SHP77 treated with DMSO at 0.1 percent for 48 hours (cell line): ENCODE measurements around the gene DIAPH3.

Source experiments
- DNase-seq: peaks from one replicate; lab custom pipeline; 2025; lab: John Stamatoyannopoulos, UW

DIAPH3 gene

DNA sequence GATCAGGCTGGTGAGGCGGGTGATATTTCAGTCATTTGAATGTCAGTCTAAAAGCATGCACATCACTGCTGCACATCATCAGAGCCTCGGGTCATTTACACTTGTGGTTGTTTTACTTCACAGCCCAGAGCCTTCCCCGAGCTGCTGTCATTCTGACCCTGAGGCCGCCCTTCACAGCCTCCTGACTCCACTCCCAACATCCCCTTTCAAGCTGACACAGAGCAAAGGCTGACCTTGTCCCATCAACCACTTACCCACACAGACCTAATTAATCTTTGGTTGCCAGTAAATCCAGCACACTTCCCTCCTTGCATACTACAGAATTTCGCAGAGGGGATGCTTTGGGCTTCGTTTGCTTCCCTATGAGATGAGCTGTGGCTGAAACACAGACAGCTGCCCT is 528.1 kb downstream of the DIAPH3 start:
- no peak for DNase-seq

DNA sequence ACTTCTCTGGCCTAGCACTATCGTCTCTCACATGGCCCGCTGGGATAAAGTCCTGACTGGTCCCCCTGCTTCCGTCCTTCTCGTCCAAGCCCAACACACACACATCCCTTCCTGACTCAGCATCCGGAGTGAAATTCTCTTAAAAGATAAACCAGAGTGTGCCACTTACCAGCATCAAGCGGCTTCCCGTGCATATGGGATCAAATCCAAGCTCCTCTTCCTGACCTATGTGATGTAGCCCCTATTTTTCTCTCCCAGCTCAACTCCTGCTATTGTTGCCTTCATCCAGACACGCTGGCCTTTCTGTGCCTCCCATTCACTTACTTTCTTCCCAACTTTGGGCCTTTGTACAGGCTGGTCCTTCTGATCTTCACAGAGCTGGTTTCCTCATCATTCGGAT is 530.4 kb downstream of the DIAPH3 start:
- no peak for DNase-seq

DNA sequence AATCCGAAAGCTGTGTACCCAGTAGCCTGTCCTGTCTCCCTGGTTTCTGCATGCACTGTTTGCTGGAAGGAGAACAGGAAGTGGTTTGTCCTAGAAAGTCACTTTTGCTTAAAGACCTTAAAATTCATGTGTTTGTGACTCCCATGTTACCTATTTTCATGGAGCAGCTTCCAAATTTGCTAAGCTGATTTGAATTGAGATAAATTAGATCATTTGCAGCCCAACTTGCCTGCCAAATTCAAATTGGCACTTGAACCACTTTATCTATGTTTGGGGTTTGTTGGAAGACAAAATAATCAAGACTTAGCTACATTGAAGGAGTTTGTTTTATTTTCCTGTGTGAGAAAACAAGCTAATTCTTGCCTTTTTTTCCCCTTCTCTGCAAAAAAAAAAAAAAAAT is 532.5 kb downstream of the DIAPH3 start:
- DNase-seq, result no peak

DNA sequence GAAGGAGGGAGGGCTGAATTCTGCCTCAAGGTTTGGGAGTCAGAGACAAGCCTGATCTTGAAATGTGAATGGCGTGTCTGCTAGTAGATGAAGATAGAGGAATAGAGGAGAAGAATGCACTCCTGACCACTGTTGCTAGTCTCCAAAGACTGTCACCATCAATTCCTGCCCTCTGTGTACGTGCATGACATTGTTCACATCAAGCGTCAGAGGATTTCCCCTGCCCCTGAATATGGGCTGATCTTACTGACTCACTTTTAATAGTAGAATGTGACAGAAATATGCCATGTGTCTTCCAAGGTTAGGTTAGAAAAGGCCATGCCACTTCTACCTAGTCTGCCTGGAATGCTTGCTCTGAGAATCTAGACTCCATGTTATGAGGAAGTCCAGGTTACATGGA is 538.6 kb downstream of the DIAPH3 start:
- DNase-seq, result no peak

DNA sequence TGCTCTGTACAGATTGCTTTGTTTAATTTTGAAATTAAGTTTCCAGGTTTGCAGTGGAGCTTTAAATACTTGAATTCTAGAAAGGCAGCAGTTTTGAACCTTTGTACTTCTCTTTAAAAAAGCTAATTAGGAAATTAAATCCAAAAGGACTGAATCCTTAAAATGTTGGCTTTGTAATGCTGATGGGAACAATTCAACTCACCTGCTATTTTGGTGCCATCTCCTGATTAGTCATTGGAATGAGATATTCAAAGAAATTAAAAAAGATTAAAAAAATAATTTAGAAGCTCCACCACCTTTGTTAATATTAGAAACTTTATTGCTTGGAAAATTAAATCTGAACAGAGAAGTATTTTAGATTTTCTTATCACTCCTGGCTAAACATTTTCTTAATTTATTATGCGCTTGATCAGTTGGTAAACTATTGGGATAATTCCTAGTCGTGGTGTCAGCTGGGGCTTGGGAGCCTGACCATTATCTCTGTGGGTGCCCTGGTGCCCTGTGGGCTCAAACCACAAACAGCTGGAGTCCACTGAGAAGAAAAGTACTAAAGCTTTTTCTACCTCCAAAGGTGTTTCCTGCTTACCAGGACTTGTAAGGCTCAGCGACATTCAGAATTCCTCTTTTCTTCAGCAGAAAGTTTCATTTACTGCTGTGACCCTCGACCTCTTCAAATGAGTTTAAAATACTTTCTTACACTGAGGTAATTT is 540.4 kb downstream of the DIAPH3 start:
- DNase-seq, result no peak

DNA sequence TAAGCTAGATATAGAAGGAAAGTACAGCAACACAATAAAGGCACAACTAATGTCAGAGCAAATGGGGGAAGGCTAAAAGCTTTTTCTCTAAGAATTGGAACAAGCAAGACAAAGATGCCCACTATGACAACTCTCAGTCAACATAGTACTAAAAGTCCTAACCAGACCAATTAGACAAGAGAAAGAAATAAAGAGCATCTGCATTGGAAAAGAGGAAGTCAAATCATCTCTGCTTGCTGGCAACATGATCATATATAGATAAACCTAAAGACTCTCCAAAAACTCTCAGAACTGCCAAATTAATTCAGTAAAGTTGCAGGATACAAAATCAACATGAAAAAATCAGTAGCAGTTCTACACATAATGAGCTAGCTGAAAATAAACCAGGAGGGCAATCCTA is 542.0 kb downstream of the DIAPH3 start:
- no peak for DNase-seq
